HCT116 (cell line): ENCODE data around the gene CLEC20A. TPM values are rescaled to one million over a fixed set of nuclear protein-coding genes. Genes with fewer than 3 reads are reported as not detected.

Experiments used
- ATAC-seq: fragments of 200-7000 bp; cut with Tn5 transposase; 2 replicates; pipeline ENCODE4 v1.9.1; 2020; ENCODE audit warnings: mild to moderate bottlenecking, moderate library complexity
- BruUV-seq: library from RNA; stranded (reverse); fragments of 400-500 nt; replicated peaks from 2 replicates; lab custom pipeline; 2021; lab: Mats Ljungman, UMichigan
- CTCF ChIA-PET: fragments of 300-600 bp; sonication (Branson Sonifier 250); formaldehyde crosslinking; loops from one replicate; lab custom pipeline; 2021; ENCODE audit warnings: antibody characterized with exemption; lab: Charles Lee
- POLR2A ChIA-PET: fragments of 300-600, 350-600 bp; sonication (Branson Sonifier 250); formaldehyde crosslinking; loops from one replicate; lab custom pipeline; 2021; ENCODE audit warnings: antibody characterized with exemption; lab: Charles Lee
- RAD21 ChIA-PET, 2 experiments: fragments of 300-600 bp; sonication (Branson Sonifier 250); formaldehyde crosslinking; loops; one replicate each; lab custom pipeline; 2023; ENCODE audit warnings: low total read pairs in 2 of 2; ENCODE audit not compliant: uncharacterized antibody in 2 of 2, unreplicated experiment in 2 of 2, low non-redundant PET in 1 of 2; lab: Charles Lee
- DNase-seq: peaks from one replicate; pipeline ENCODE4 v3.0.0-alpha.2; 2010; ENCODE audit warnings: low read depth, low spot score
- H2AFZ ChIP-seq: fragments of 200-600 bp; shearing (Covaris generic), sonication (generic); 2 replicates; pipeline ENCODE4 v1.6.1; 2017; ENCODE audit warnings: low read depth, mixed run types, mixed read lengths, antibody characterized with exemption, low read length; ENCODE audit not compliant: poor library complexity, severe bottlenecking
- H3K27ac ChIP-seq: 2 replicates; pipeline ENCODE4 v1.5.1; 2012; ENCODE audit warnings: low read depth, low read length
- H3K27me3 ChIP-seq: fragments of 200-600 bp; sonication (generic); 2 replicates; pipeline ENCODE4 v1.6.1; 2016; ENCODE audit warnings: mixed run types, low read length, mixed read lengths; ENCODE audit not compliant: insufficient read depth
- H3K36me3 ChIP-seq, 2 experiments: fragments of 200-500 bp in 1 of 2; fragments of 200-600 bp in 1 of 2; sonication (Bioruptor generic) in 1 of 2; sonication (generic) in 1 of 2; 2 replicates each; pipeline versions ENCODE4 v1.5.1 to v1.6.1; 2014 to 2016; ENCODE audit warnings: low read length in 2 of 2, inconsistent platforms in 1 of 2, mixed read lengths in 1 of 2, mixed run types in 1 of 2; ENCODE audit not compliant: insufficient read depth in 2 of 2, control insufficient read depth in 1 of 2
- H3K4me1 ChIP-seq, 2 experiments: fragments of 200-600 bp in 1 of 2; sonication (generic) in 1 of 2; 2 replicates each; pipeline versions ENCODE4 v1.5.1 to v1.6.1; 2012 to 2017; ENCODE audit warnings: low read length in 2 of 2, inconsistent platforms in 1 of 2, mild to moderate bottlenecking in 1 of 2, mixed read lengths in 1 of 2, mixed run types in 1 of 2, moderate library complexity in 1 of 2; ENCODE audit not compliant: insufficient read depth in 2 of 2, control insufficient read depth in 1 of 2
- H3K4me2 ChIP-seq: fragments of 200-600 bp; sonication (generic); 2 replicates; pipeline ENCODE4 v1.6.1; 2017; ENCODE audit warnings: mixed run types, low read length, mixed read lengths
- H3K4me3 ChIP-seq, 2 experiments: fragments of 200-600 bp in 1 of 2; sonication (generic) in 1 of 2; replicated peaks in 1 of 2; 2 replicates each; pipeline ENCODE4 v1.5.1; 2011 to 2016; ENCODE audit warnings: low read length in 2 of 2, control low read depth in 1 of 2, low read depth in 1 of 2, mild to moderate bottlenecking in 1 of 2, mixed read lengths in 1 of 2, mixed run types in 1 of 2
- H3K79me2 ChIP-seq: fragments of 200-600 bp; sonication (generic); 2 replicates; pipeline ENCODE4 v1.6.1; 2017; ENCODE audit warnings: mild to moderate bottlenecking, mixed run types, low read length, moderate library complexity, mixed read lengths; ENCODE audit not compliant: insufficient read depth
- H3K9ac ChIP-seq: fragments of 200-600 bp; sonication (generic); 2 replicates; pipeline ENCODE4 v1.6.1; 2016; ENCODE audit warnings: low read length, mixed read lengths
- H3K9me2 ChIP-seq: fragments of 200-600 bp; sonication (generic), shearing (Covaris generic); 2 replicates; pipeline ENCODE4 v1.6.1; 2017; ENCODE audit warnings: mixed run types, mild to moderate bottlenecking, moderate library complexity; ENCODE audit not compliant: insufficient read depth
- H3K9me3 ChIP-seq, 2 experiments: fragments of 200-500 bp in 1 of 2; fragments of 200-600 bp in 1 of 2; sonication (Bioruptor generic) in 1 of 2; sonication (generic) in 1 of 2; 2 replicates each; pipeline ENCODE4 v1.6.1; 2014 to 2017; ENCODE audit warnings: low read length in 2 of 2, mixed read lengths in 2 of 2, inconsistent platforms in 1 of 2, low read depth in 1 of 2, mild to moderate bottlenecking in 1 of 2, mixed run types in 1 of 2, moderate library complexity in 1 of 2; ENCODE audit not compliant: control insufficient read depth in 1 of 2, insufficient read depth in 1 of 2
- H4K20me1 ChIP-seq: fragments of 200-600 bp; sonication (generic), shearing (Covaris generic); 2 replicates; pipeline ENCODE4 v1.6.1; 2017; ENCODE audit warnings: mixed run types, mild to moderate bottlenecking, moderate library complexity; ENCODE audit not compliant: insufficient read depth
- ATF3 ChIP-seq: IDR thresholded peaks from 2 replicates; pipeline ENCODE4 v1.6.1; 2012
- CEBPB ChIP-seq: IDR thresholded peaks from 2 replicates; pipeline ENCODE4 v1.6.1; 2012; ENCODE audit warnings: low read depth
- CTCF ChIP-seq, 3 experiments: fragments of 200-600 bp in 1 of 3; sonication (generic) in 1 of 3; IDR thresholded peaks in 2 of 3; conservative IDR thresholded peaks in 1 of 3; 2 replicates each; pipeline ENCODE4 v1.5.1; 2012 to 2017; ENCODE audit warnings: low read depth in 2 of 3, low read length in 2 of 3, antibody characterized with exemption in 1 of 3, borderline replicate concordance in 1 of 3, control low read depth in 1 of 3, mild to moderate bottlenecking in 1 of 3, mixed read lengths in 1 of 3, mixed run types in 1 of 3, moderate library complexity in 1 of 3; ENCODE audit not compliant: insufficient read depth in 1 of 3
- EGR1 ChIP-seq: IDR thresholded peaks from 2 replicates; pipeline ENCODE4 v1.6.1; 2012; ENCODE audit warnings: low read depth
- EZH2 ChIP-seq: fragments of 200-600 bp; sonication (generic); IDR thresholded peaks from 2 replicates; pipeline ENCODE4 v1.6.1; 2017; ENCODE audit warnings: antibody characterized with exemption, mixed run types
- EZH2phosphoT487 ChIP-seq: fragments of 200-600 bp; IDR thresholded peaks from 2 replicates; pipeline ENCODE4 v1.6.1; 2018; ENCODE audit warnings: antibody characterized with exemption, borderline replicate concordance
- FOSL1 ChIP-seq: IDR thresholded peaks from 2 replicates; pipeline ENCODE4 v1.6.1; 2012; ENCODE audit warnings: low read depth
- POLR2AphosphoS5 ChIP-seq: IDR thresholded peaks from 2 replicates; pipeline ENCODE4 v1.6.1; 2011; ENCODE audit warnings: mild to moderate bottlenecking, low read depth, low read length, moderate library complexity
- RAD21 ChIP-seq: IDR thresholded peaks from 2 replicates; pipeline ENCODE4 v1.6.1; 2012; ENCODE audit warnings: low read depth, mild to moderate bottlenecking
- REST ChIP-seq: IDR thresholded peaks from 2 replicates; pipeline ENCODE4 v1.6.1; 2012; ENCODE audit warnings: low read depth
- SIN3A ChIP-seq: IDR thresholded peaks from 2 replicates; pipeline ENCODE4 v1.6.1; 2012; ENCODE audit warnings: low read depth
- ZFX ChIP-seq: fragments of 450-650 bp; IDR thresholded peaks from 2 replicates; pipeline ENCODE4 v1.6.1; 2017
- intact Hi-C: fragments of 100-400 bp; cut with micrococcal nuclease; formaldehyde crosslinking; loops from 2 replicates; pipeline ENCODE4 v1.10.0; 2022
- total RNA-seq: library from RNA; stranded (reverse); gene quantifications from one replicate; pipeline ENCODE4 v1.2.1, GENCODE V29; 2021; ENCODE audit not compliant: unreplicated experiment

CLEC20A gene
- total RNA-seq, 1 experiment from 2014 or later: not detected

GRCh38 chr1:178438432-178438831 is 58.3 kb downstream of the CLEC20A start:
- Histone ChIP-seq H3K9ac (no peak overlapping the region), H3K9me3 (no peaks in the 10 kb centered on the region), H2AFZ (no peak overlapping the region), H3K79me2 (no peaks in the 10 kb centered on the region), H3K4me2 (no peak overlapping the region)
- no peak for ATAC-seq
- CTCF ChIA-PET: interaction anchor here (1.1 kb wide), 1 partner anchor 62 kb away, joined by 3 read pairs; no protein-coding TSS in a partner anchor
- TF ChIP-seq POLR2AphosphoS5 (no peak), EGR1 (no peak), EZH2phosphoT487 (no peak), FOSL1 (no peak), SIN3A (no peak), REST (no peak), ZFX (no peak), RAD21 (no peak), CTCF (IDR thresholded peaks at IDR 0.05 in 2 of 3, conservative IDR thresholded peaks at IDR 0.05 in 1 of 3; ENCODE audit: borderline replicate concordance in 1 of 3, insufficient read depth in 1 of 3, low read depth in 2 of 3, low read length in 2 of 3) (no peak), EZH2 (no peak), ATF3 (no peak), CEBPB (no peak)
- TF ChIP-seq, all 23 proteins: peak for 0
- Histone ChIP-seq H4K20me1 (no peaks in the 10 kb centered on the region), H3K9me2 (no peaks in the 10 kb centered on the region), H3K36me3 (no peaks in the 10 kb centered on the region), H3K27ac (no peak overlapping the region), H3K4me1 (no peaks in the 10 kb centered on the region), H3K4me3 (no peak overlapping the region), H3K27me3 (no peaks in the 10 kb centered on the region)
- intact Hi-C loops: no loop called here
- POLR2A ChIA-PET: no interaction called here
- no TSS peak for BruUV-seq
- RAD21 ChIA-PET: no interaction called here
- DNase-seq: no peak
